ENCODE data around the gene OSBPL1A.

DNA sequence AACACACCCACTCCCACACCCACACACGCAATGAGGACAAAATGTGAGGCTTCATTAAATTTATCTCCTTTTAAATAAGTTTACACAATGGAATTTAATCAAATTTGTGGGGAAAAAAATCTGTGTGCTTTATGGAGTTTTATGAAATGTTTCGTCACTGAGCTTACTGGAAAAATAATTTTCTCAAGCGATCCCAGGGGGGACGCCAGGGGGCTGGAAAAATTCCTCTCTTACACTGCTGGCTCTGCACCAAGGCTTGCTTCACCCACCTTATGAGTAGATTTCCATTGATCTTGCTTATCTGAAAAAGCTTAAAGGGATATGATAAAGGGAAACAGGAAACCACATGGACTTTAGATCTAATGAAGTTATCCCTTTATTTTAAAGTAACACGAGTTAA lies 163.3 kb downstream of the OSBPL1A start:
- TF ChIP-seq, protein P1, sequence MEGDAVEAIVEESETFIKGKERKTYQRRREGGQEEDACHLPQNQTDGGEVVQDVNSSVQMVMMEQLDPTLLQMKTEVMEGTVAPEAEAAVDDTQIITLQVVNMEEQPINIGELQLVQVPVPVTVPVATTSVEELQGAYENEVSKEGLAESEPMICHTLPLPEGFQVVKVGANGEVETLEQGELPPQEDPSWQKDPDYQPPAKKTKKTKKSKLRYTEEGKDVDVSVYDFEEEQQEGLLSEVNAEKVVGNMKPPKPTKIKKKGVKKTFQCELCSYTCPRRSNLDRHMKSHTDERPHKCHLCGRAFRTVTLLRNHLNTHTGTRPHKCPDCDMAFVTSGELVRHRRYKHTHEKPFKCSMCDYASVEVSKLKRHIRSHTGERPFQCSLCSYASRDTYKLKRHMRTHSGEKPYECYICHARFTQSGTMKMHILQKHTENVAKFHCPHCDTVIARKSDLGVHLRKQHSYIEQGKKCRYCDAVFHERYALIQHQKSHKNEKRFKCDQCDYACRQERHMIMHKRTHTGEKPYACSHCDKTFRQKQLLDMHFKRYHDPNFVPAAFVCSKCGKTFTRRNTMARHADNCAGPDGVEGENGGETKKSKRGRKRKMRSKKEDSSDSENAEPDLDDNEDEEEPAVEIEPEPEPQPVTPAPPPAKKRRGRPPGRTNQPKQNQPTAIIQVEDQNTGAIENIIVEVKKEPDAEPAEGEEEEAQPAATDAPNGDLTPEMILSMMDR (IDR thresholded peaks at IDR 0.05) = peak in 1 of 12 donors; percentile 27
- no peak for TF ChIP-seq POLR2A (IDR thresholded peaks at IDR 0.05)

Data from heart left ventricle (tissue), 13 donors.